ENCODE results near the gene RARS2. TPM values are rescaled to one million over a fixed set of nuclear protein-coding genes. Genes with fewer than 3 reads are reported as not detected.

The RARS2 gene, protein sequence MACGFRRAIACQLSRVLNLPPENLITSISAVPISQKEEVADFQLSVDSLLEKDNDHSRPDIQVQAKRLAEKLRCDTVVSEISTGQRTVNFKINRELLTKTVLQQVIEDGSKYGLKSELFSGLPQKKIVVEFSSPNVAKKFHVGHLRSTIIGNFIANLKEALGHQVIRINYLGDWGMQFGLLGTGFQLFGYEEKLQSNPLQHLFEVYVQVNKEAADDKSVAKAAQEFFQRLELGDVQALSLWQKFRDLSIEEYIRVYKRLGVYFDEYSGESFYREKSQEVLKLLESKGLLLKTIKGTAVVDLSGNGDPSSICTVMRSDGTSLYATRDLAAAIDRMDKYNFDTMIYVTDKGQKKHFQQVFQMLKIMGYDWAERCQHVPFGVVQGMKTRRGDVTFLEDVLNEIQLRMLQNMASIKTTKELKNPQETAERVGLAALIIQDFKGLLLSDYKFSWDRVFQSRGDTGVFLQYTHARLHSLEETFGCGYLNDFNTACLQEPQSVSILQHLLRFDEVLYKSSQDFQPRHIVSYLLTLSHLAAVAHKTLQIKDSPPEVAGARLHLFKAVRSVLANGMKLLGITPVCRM
- total RNA-seq (2021; fragmentation: NEBNext Ultra II Directional; extraction: Animal tissue kit (Norgen Biotek cat#: 25700)): 10 to 100 TPM; 48.3 to 62.0 (median 58.3) TPM
- long read RNA-seq, transcript RARS2-201 (20 exons, 1,818 nt): major isoform, 71 of 160 reads
- long read RNA-seq, partial matches to known transcripts: 18 of 160 reads
- long read RNA-seq, other reads (novel, unspliced or antisense): 71 of 160 reads

DNA sequence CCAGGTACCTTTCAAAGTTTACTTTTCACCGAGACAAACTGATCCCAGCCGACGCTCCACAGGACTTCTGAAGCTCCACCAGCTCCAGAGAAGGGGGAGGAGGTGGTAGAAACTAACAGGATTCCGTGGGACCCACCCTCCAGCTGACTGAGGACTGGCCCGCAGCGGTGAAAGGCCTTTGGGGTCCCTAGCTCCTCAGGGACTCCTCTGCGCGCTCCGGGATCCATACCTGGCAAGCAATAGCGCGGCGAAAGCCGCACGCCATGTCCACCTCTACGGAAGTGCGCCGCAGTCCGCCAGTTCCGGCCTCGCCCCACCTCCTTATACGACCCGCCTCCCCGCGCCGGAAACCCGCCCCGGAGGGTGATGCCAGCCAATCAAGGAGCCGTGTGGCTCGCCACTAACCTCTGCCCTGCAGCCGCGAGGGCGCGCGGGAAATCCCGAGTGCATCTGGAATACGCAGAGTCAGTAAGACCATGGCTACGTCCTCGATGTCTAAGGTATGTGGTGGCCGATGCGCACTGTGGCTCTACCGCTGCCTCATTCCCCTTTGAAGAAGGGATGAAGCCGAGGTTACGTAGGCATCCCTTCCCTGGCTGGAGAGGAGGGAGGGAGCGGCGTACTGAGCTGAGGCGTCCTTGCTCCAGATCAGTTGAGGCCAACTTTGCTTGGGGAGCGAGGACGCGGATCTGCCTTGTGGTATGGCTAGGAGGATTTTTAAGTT lies at the start of gene RARS2, which contains the start of gene ORC3:
Gene RARS2, minus strand, starts transcription at position 295 of the 724 bp plus-strand sequence. Its CDS starts 30 bp downstream, at position 265.
Gene ORC3, plus strand, starts transcription at position 443 of the 724 bp plus-strand sequence. Its CDS starts 34 bp downstream, at position 477.
- peaks cover 35% of the 10 kb centered on the region for H3K36me3 Mint-ChIP-seq (ENCODE audit: low read depth)
- H3K27me3 Mint-ChIP-seq (ENCODE audit: insufficient read depth): no peaks in the 10 kb centered on the region; the same call in 1 of the 2 replicates
- DNase-seq: peak; percentile 93
- TF ChIP-seq, protein P1, sequence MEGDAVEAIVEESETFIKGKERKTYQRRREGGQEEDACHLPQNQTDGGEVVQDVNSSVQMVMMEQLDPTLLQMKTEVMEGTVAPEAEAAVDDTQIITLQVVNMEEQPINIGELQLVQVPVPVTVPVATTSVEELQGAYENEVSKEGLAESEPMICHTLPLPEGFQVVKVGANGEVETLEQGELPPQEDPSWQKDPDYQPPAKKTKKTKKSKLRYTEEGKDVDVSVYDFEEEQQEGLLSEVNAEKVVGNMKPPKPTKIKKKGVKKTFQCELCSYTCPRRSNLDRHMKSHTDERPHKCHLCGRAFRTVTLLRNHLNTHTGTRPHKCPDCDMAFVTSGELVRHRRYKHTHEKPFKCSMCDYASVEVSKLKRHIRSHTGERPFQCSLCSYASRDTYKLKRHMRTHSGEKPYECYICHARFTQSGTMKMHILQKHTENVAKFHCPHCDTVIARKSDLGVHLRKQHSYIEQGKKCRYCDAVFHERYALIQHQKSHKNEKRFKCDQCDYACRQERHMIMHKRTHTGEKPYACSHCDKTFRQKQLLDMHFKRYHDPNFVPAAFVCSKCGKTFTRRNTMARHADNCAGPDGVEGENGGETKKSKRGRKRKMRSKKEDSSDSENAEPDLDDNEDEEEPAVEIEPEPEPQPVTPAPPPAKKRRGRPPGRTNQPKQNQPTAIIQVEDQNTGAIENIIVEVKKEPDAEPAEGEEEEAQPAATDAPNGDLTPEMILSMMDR (IDR thresholded peaks at IDR 0.05): no peak; the same call in 1 of the 2 replicates
- peak within 1 kb of the TSS; percentile 95 for H3K27ac Mint-ChIP-seq
- H3K9me3 Mint-ChIP-seq: no peaks in the 10 kb centered on the region
- H3K4me3 Mint-ChIP-seq: peak within 1 kb of the TSS; percentile 95
- peaks cover 54% of the 10 kb centered on the region for H3K4me1 Mint-ChIP-seq (ENCODE audit: low read depth)

DNA sequence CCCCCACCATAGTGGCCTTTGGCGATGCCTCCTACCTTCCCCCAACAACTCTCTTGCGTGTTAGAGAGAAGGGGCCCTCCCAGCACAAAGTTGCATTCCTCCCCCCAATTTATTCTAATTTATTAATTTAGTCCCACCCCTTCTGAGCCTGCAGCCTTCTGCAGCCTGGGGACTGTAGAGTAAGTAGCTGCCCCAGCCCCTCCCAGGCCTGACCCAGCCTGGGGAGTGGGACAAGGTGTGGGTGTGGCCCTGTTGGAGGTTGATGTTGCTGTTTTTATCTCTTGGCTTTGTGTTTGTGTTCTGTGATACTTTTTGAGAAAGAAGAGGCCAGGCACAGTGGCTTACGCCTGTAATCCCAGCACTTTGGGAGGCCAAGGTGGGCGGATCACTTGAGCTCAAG lies 49.6 kb upstream of the RARS2 start:
- Mint-ChIP-seq H3K36me3 (ENCODE audit: low read depth) (peaks cover 12% of the 10 kb centered on the region), H3K27me3 (ENCODE audit: insufficient read depth) (peaks cover 2% of the 10 kb centered on the region; the same call in 1 of the 2 replicates), H3K27ac (no peak overlapping the region; the same call in 1 of the 2 replicates), H3K4me3 (no peak overlapping the region), H3K4me1 (ENCODE audit: low read depth) (peaks cover 10% of the 10 kb centered on the region), H3K9me3 (no peaks in the 10 kb centered on the region)
- no peak for DNase-seq
- TF ChIP-seq, protein P1 (IDR thresholded peaks at IDR 0.05): no peak

DNA sequence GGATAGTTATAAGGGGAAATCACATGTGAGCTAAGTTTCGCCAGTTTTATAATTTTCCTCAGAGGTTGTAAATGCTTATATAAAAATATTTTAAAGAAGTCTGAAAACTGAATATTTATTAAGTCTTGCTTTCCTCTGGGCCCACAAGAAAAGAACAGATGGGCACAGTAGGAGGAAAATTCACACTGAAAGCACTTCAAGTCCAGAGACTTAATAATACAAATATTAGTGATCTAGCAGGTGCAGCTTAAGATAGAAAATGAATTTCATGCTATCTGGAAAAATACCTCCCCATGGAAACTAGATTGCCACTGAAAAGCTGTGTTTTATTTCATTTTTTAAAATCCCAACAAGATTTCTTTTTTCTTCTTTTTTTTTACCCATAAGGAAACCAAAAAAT lies 47.3 kb upstream of the RARS2 start:
- TF ChIP-seq, protein P1 (IDR thresholded peaks at IDR 0.05): no peak
- no peaks in the 10 kb centered on the region for H3K9me3 Mint-ChIP-seq
- H3K4me1 Mint-ChIP-seq (ENCODE audit: low read depth): peaks cover 10% of the 10 kb centered on the region
- peaks cover 12% of the 10 kb centered on the region for H3K36me3 Mint-ChIP-seq (ENCODE audit: low read depth)
- DNase-seq: no peak
- no peak overlapping the region for H3K4me3 Mint-ChIP-seq
- H3K27ac Mint-ChIP-seq: no peak overlapping the region
- H3K27me3 Mint-ChIP-seq (ENCODE audit: insufficient read depth): no peaks in the 10 kb centered on the region

DNA sequence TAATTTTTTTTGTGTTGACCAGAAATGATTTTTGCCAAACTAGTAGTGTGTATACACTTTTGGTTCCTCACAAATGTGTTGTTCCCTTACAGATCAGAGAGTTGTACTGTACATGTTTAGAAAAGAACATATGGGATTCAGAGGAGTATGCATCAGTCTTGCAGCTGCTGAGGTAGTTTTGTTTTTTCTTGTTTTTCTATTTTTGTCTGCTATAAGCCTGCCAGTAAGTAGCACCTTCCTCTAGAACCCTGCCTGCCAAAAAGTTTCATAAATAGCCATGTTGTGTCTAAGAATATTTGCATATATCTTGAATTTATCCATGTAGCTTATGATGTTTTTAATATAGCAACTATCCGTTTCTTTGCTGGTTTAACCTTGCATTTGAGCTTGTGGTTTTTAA lies 46.5 kb upstream of the RARS2 start:
- peaks cover 12% of the 10 kb centered on the region for H3K36me3 Mint-ChIP-seq (ENCODE audit: low read depth)
- no peaks in the 10 kb centered on the region for H3K27me3 Mint-ChIP-seq (ENCODE audit: insufficient read depth)
- H3K4me3 Mint-ChIP-seq: no peak overlapping the region
- H3K9me3 Mint-ChIP-seq: no peaks in the 10 kb centered on the region
- peaks cover 5% of the 10 kb centered on the region for H3K4me1 Mint-ChIP-seq (ENCODE audit: low read depth)
- no peak overlapping the region for H3K27ac Mint-ChIP-seq
- DNase-seq: no peak
- TF ChIP-seq, protein P1 (IDR thresholded peaks at IDR 0.05): no peak

DNA sequence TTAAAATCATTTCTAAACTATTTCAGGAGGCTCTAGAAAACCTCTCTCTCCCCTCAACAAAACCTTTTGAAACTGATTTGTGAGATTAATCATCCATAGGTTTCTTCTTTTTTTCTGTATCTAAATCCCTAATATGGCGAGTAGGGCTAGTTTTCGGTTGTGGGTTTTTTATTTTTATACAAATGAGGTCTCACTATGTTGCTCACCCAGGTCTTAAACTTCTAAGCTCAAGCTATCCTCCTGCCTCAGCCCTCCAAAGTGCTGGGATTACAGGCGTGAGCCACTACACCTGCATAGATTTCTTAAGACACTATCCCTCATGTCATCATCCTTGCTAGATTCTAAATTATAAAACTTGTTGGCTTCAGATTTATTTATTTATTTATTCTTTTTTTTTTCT lies 44.1 kb upstream of the RARS2 start:
- TF ChIP-seq, protein P1 (IDR thresholded peaks at IDR 0.05): no peak
- no peak for DNase-seq
- H3K27me3 Mint-ChIP-seq (ENCODE audit: insufficient read depth): no peaks in the 10 kb centered on the region
- peaks cover 14% of the 10 kb centered on the region for H3K36me3 Mint-ChIP-seq (ENCODE audit: low read depth)
- peaks cover 13% of the 10 kb centered on the region for H3K4me1 Mint-ChIP-seq (ENCODE audit: low read depth)
- no peaks in the 10 kb centered on the region for H3K9me3 Mint-ChIP-seq
- no peak overlapping the region for H3K4me3 Mint-ChIP-seq
- no peak overlapping the region for H3K27ac Mint-ChIP-seq
